NCI-H1092 treated with DMSO at 0.1 percent for 48 hours (cell line): ENCODE data around the gene ABCD1.

ENCODE experiments used
- DNase-seq: peaks from one replicate; lab custom pipeline; 2025; lab: John Stamatoyannopoulos, UW

The ABCD1 gene

DNA sequence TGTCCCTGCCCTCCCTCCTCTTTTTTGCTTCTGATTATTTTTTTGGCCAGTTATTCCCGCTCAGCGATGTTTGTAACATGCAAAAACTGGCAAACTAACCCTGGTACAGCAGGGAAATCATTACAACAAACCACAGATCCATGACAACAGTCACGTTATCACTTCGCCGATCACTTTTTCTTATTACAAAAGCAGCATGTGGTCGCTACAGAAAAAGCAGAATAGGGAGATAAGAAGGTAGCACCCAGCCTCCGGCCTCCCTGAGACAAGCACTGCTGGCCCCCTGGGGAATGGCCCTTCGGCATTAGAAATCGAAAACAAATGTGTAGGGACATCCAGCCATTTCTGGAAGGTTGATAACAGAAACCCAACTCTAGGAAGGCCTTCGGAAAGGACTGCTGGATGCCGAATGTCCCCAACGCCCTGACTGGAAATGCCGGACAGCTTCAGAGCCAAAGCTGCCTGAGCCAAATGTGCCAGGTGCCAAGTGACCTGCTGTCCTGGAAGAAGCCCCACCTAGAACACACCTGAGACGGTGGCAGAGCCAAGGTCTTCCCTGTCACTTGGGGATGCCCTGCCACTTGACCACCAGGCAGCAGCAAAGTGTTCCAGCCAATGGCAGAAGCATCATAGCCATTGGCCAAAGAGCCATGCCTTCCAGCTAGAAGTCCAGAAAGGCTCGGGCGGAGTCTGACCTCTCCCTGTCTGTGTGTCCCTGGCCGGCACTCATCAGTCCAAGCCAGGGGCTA, 66.6 kb downstream of the ABCD1 start:
- no peak for DNase-seq

DNA sequence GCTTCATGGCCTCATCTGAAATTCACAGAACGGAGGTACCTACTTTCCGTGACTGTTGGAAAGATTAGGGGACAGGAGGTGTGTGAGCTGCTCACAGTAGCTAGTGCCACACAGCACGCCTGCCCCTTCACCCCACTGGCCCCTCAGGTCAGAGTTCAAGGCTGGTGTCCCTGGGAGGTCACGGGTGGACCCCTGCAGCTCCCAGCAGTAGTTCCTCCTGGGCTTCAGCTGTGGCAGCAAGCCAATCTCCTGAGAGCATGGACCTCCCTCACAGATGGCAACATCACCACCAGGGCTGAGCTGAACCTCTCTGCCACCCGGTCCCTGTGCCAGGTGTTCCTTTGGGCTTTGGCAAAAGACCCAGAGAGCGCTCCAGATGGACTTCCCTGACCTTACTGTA, 67.7 kb downstream of the ABCD1 start:
- DNase-seq, result no peak

DNA sequence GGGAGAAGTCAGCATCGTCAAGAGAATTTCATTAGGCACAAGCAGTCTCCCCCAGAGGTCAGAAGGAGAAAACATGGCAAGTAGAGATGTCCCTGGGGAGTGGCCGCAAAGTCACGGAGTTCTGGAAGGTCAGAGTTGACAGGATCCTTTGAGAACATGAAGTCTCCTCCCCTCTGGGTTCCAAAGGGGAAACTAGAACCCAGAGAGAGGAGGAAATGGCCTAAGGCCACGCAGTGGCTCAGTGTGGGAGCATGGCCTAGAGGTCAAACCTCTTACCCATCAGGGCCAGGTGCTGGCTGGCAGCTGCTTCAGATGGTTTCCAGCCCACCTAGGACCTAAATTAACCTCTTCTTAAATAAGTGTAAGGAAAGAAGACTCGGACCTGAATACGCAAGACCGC, 68.6 kb downstream of the ABCD1 start:
- DNase-seq, result no peak
